Activated CD4-positive, alpha-beta T cell treated with anti-CD3 and anti-CD28 coated beads for 36 hours (primary cell): ENCODE results near the gene LTK. TPM values are rescaled to one million over a fixed set of nuclear protein-coding genes. Genes with fewer than 3 reads are reported as not detected.
"Not testable (repeated sequence)": the region's sequence is repeated elsewhere in the genome, so short reads cannot be mapped to it uniquely, and the experiment has no call there.

ENCODE experiments used
- ATAC-seq: fragments of 200-7000 bp; cut with Tn5 transposase; one replicate; pipeline ENCODE4 v1.10.0; 2021; ENCODE audit warnings: mild to moderate bottlenecking, moderate library complexity
- CTCF ChIA-PET: fragments of 350-600 bp; sonication (Branson Sonifier 250); formaldehyde crosslinking; loops from one replicate; lab custom pipeline; 2021; ENCODE audit warnings: antibody characterized with exemption; lab: Charles Lee
- POLR2A ChIA-PET: fragments of 350-600 bp; sonication (Branson Sonifier 250); formaldehyde crosslinking; loops from one replicate; lab custom pipeline; 2021; ENCODE audit warnings: antibody characterized with exemption, inconsistent platforms; lab: Charles Lee
- DNase-seq: peaks from one replicate; pipeline ENCODE4 v3.0.0-alpha.2; 2020
- H3K27ac Mint-ChIP-seq: one replicate; pipeline ENCODE4 v1.8.0; 2021; ENCODE audit warnings: mixed read lengths
- H3K27me3 Mint-ChIP-seq: one replicate; pipeline ENCODE4 v1.8.0; 2021; ENCODE audit warnings: mixed read lengths
- H3K36me3 Mint-ChIP-seq: one replicate; pipeline ENCODE4 v1.8.0; 2021; ENCODE audit warnings: low read depth, mixed read lengths
- H3K4me1 Mint-ChIP-seq: one replicate; pipeline ENCODE4 v1.8.0; 2021; ENCODE audit warnings: mixed read lengths
- H3K4me3 Mint-ChIP-seq: one replicate; pipeline ENCODE4 v1.8.0; 2021; ENCODE audit warnings: mild to moderate bottlenecking, moderate library complexity, mixed read lengths
- H3K9me3 Mint-ChIP-seq: one replicate; pipeline ENCODE4 v1.8.0; 2021; ENCODE audit warnings: low read depth, mixed read lengths
- intact Hi-C, 2 experiments: fragments of 100-400 bp; cut with DNase I in 1 of 2; cut with micrococcal nuclease in 1 of 2; formaldehyde crosslinking; loops; one replicate each; pipeline versions ENCODE4 v1.14.2 to v1.15.1; 2022 to 2024; cut with DNase I, micrococcal nuclease
- total RNA-seq, 2 experiments: library from RNA; stranded (reverse); gene quantifications; one replicate each; pipeline ENCODE4 v1.2.3, GENCODE V29; 2021

LTK gene
- total RNA-seq, 2 experiments from 2014 or later = 0.11 TPM; not detected in 1

DNA sequence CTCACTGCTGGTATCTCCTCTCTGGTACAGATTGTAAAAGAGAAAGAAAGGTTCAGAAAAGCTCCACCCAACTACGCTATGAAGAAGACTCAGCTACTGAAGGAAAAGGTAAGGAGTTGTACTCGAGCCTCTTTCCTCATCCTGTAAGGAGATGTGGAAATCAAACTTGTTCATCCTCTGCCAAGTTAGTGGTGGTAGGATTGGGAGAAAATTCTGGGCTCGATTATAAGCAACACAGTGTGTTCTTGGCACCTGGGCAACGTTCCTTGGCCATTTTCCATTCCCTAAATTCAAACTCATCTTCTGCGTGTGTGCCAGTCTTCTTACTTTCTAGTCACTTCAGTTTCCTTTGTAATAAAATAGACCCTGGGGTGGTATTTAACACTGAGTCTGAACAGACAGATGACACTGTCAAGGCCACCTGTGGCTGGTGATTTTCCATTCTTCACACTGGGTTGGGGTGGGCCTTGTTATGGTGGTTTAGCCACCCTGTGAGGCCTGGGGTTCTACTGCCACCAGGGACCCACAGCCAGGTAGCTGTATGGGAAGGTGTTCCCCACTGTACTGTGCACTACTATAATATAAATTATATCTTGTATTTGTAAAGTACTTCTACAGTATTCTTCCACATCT lies 37.1 kb downstream of the LTK start:
- Mint-ChIP-seq H3K4me3 (no peak overlapping the region), H3K9me3 (no peaks in the 10 kb centered on the region), H3K27ac (peak overlapping the region; percentile 87), H3K4me1 (peaks cover 6% of the 10 kb centered on the region), H3K27me3 (no peaks in the 10 kb centered on the region), H3K36me3 (peaks cover 44% of the 10 kb centered on the region)
- CTCF ChIA-PET = interaction anchor here (0.7 to 2.8 kb wide), 2 partner anchors 10 to 574 kb away, joined by 3 to 20 read pairs; no protein-coding TSS in a partner anchor
- POLR2A ChIA-PET = interaction anchor here (0.6 kb wide), 1 partner anchor 17 kb away, joined by 3 read pairs; the partner anchor contains the start of gene ITPKA
- intact Hi-C loops = no loop called here
- DNase-seq = no peak
- ATAC-seq = no peak

DNA sequence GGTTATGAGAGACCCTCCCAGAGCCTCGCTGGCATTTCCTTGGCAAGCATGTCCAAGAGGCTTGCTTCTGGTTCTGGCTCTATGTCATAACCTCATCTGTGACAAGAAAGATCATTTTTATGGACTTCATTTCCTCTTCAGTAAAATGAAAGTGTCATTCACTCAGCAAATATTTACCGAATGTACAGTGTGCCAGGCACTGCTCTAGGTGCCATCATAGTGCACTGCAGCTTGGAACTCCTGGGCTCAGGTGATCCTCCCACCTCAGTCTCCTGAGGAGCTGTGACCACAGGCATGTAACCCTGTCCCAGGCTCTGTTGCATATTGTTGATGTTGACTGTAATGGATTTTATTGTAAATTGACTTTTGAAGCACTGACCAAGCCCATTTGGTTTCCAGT lies 38.7 kb downstream of the LTK start:
- no peaks in the 10 kb centered on the region for H3K27me3 Mint-ChIP-seq
- intact Hi-C loops = no loop called here
- H3K9me3 Mint-ChIP-seq = no peaks in the 10 kb centered on the region
- no peak overlapping the region for H3K4me3 Mint-ChIP-seq
- ChIA-PET CTCF (interaction anchor here (2.8 kb wide), 1 partner anchor 9 kb away, joined by 20 read pairs; no protein-coding TSS in a partner anchor), POLR2A (no interaction called here)
- DNase-seq (no peak), ATAC-seq (no peak)
- H3K36me3 Mint-ChIP-seq = peaks cover 35% of the 10 kb centered on the region
- peaks cover 6% of the 10 kb centered on the region for H3K4me1 Mint-ChIP-seq
- no peak overlapping the region for H3K27ac Mint-ChIP-seq

DNA sequence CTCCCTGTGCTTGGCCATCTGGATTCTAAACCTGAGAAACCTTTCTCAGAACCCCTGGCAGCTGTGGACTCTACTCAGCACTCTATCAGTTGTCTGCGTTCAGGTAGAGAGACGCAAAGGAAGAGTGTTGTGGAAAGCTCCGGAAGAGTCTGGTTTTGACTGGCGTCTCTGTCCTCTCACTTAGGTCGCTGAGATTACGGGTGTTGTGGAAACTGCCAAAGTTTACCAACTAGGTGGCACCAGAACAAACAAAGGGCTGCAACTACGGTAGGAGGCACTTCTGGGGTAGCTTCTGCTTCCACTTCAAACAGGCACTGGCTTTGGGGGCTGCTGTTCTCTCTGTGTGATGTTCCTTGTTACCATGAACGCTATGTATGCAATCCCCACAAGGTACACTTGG lies 39.2 kb downstream of the LTK start:
- no peak for DNase-seq
- CTCF ChIA-PET = interaction anchor here (2.8 kb wide), 1 partner anchor 8 kb away, joined by 20 read pairs; no protein-coding TSS in a partner anchor
- peaks cover 40% of the 10 kb centered on the region for H3K36me3 Mint-ChIP-seq
- intact Hi-C loops = no loop called here
- H3K4me1 Mint-ChIP-seq = peaks cover 6% of the 10 kb centered on the region
- H3K27me3 Mint-ChIP-seq = no peaks in the 10 kb centered on the region
- H3K27ac Mint-ChIP-seq = no peak overlapping the region
- POLR2A ChIA-PET = no interaction called here
- ATAC-seq = no peak
- no peaks in the 10 kb centered on the region for H3K9me3 Mint-ChIP-seq
- no peak overlapping the region for H3K4me3 Mint-ChIP-seq

DNA sequence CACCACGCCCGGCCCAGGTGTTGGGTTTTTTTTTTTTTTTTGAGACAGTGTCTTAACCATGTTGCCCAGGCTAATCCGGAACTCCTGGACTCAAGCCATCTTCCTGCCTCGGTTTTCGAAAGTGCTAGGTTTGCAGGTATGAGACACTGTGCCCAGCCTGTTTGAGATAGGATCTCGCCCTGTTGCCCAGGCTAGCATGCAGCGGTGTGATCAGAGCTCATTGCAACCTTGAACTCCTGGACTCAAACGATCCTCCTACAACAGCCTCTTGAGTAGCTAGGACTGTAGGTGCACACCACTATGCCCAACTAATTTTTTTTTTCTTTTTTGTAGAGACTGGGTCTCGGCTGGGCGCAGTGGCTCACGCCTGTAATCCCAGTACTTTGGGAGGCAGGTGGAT lies 40.2 kb downstream of the LTK start:
- peaks cover 35% of the 10 kb centered on the region for H3K36me3 Mint-ChIP-seq
- H3K4me3 Mint-ChIP-seq = no peak overlapping the region
- POLR2A ChIA-PET = no interaction called here
- no peak for DNase-seq
- CTCF ChIA-PET = no interaction called here
- H3K27me3 Mint-ChIP-seq = no peaks in the 10 kb centered on the region
- intact Hi-C loops = no loop called here
- no peaks in the 10 kb centered on the region for H3K9me3 Mint-ChIP-seq
- no peak for ATAC-seq
- H3K27ac Mint-ChIP-seq = no peak overlapping the region
- H3K4me1 Mint-ChIP-seq = peaks cover 6% of the 10 kb centered on the region

DNA sequence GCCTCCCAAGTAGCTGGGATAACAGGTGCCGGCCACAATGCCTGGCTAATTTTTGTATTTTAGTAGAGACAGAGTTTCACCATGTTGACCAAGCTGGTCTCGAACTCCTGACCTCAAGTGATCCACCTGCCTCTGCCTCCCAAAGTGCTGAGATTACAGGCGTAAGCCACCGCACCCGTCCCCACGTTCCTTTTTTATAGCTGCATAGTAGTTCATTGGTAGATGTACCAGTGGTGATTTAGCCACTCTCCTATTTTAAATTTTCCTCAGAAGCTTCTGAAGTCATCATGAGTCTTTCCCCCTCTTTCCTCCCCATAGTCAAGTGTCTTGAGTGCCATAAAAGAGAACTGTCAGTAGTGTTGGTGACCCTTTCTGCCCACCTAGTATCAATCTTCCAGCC lies 44.0 kb downstream of the LTK start:
- H3K9me3 Mint-ChIP-seq, H3K4me3 Mint-ChIP-seq, ATAC-seq, DNase-seq, H3K27ac Mint-ChIP-seq, H3K4me1 Mint-ChIP-seq, H3K27me3 Mint-ChIP-seq, POLR2A ChIA-PET: not testable (repeated sequence)
- CTCF ChIA-PET = interaction anchor here (0.5 to 1.6 kb wide), 6 partner anchors 10 to 341 kb away, joined by 3 to 6 read pairs (median 3); no protein-coding TSS in a partner anchor
- H3K36me3 Mint-ChIP-seq = peaks cover 28% of the 10 kb centered on the region
- intact Hi-C loops = loop anchor here (5.0 to 10.0 kb wide), 4 partner anchors 33 to 115 kb away; partner anchors contain the start of gene TYRO3 (in 2 of the 2)

DNA sequence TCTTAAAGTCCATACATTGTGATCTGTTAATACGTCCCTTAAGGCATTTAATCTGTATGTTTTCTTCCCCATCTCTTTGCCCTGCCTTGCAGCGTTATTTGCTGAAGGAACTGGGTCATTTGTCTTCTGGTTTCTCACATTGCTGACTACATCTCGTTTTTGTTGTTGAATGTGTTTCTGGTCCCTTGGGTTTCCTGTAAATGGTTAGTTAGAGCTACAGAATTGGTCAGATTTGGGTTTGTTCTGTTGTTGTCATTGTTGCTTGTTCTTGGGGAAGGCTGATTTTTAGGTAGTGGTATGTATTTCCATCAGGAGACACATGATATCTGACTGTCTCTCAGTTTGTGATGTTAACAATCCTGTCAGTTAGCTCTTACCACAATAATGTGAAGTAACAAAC lies 46.9 kb downstream of the LTK start:
- POLR2A ChIA-PET = no interaction called here
- Mint-ChIP-seq H3K9me3 (no peaks in the 10 kb centered on the region), H3K4me1 (no peaks in the 10 kb centered on the region), H3K27ac (no peak overlapping the region), H3K36me3 (peaks cover 27% of the 10 kb centered on the region), H3K27me3 (no peaks in the 10 kb centered on the region), H3K4me3 (no peak overlapping the region)
- no peak for DNase-seq
- CTCF ChIA-PET = interaction anchor here (0.5 to 5.2 kb wide), 34 partner anchors 9 to 438 kb away, joined by 3 to 33 read pairs (median 6); partner anchors contain the start of genes ITPKA, LTK and RPAP1
- intact Hi-C loops = loop anchor here (1.0 to 10.0 kb wide), 6 partner anchors 36 to 345 kb away; partner anchors contain the start of gene TYRO3 (in 2 of the 2)
- no peak for ATAC-seq

DNA sequence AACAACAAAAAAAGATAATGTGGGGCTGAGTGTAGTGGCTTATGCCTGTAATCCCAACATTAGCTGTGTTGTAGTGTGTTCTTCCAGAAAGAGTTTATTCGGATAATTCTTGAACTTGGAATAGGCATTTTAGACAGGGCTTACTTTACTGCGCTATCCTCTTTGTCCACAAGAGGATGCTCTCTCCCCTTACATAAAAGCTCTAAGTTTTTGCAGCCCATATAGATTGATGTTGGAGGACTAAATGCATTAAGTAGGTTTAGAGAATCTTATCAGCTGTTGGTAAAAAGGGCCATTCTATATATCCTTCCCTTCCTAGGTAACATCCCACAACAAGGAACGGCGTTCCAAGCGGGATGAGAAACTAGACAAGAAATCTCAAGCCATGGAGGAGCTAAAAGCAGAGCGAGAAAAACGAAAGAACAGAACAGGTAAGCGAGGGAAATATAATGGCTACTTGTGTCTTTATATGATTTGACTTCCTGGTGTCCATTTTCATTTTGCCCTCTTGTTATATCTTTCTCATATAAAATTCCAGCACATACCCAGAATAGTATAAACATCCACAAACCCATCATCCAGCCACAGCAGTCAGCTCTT lies 47.7 kb downstream of the LTK start:
- Mint-ChIP-seq H3K4me1 (no peaks in the 10 kb centered on the region), H3K36me3 (peaks cover 23% of the 10 kb centered on the region), H3K9me3 (no peaks in the 10 kb centered on the region), H3K4me3 (no peak overlapping the region), H3K27me3 (no peaks in the 10 kb centered on the region), H3K27ac (no peak overlapping the region)
- CTCF ChIA-PET = interaction anchor here (0.6 to 5.2 kb wide), 49 partner anchors 9 to 439 kb away, joined by 3 to 33 read pairs (median 5); partner anchors contain the start of genes CHP1, ITPKA, LTK and MAPKBP1
- ATAC-seq (peak; percentile 81), DNase-seq (peak; percentile 34)
- intact Hi-C loops = loop anchor here (1.0 to 10.0 kb wide), 6 partner anchors 36 to 345 kb away; partner anchors contain the start of gene TYRO3 (in 2 of the 2)
- POLR2A ChIA-PET = interaction anchor here (0.6 kb wide), 2 partner anchors 48 to 366 kb away, joined by 3 read pairs; no protein-coding TSS in a partner anchor

DNA sequence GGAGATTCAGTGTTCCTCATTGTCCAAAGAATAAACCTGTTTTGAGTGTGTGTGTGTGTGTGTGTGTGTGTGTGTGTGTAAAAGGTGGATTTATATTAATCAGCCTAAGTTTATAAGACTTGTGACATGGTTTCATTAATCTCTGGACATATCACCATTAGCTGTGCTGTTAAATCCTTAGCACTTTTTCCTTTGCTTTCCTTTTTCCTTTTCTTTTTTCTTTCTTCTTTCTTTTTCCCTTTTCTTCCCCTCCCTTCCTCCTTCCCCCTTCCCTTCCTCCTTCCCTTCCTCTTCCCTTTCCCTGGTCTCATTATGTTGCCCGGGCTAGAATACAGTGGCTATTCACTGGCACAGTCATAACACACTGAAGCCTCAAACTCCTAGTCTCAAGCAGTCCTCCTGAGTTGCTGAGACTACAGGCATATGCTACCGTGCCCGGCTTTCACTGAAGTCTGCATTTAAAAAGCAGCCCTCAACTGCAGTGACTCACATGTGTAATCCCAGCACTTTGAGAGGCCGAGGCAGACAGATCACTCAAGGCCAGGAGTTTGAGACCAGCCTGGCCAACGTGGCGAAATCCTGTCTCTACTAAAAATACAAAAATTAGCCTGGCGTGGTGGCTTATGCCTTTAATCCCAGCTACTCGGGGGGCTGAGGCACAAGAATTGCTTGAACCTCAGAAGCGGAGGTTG lies 48.6 kb downstream of the LTK start:
- no peak overlapping the region for H3K4me3 Mint-ChIP-seq
- POLR2A ChIA-PET = interaction anchor here (0.6 kb wide), 1 partner anchor 367 kb away, joined by 3 read pairs; no protein-coding TSS in a partner anchor
- no peaks in the 10 kb centered on the region for H3K27me3 Mint-ChIP-seq
- H3K36me3 Mint-ChIP-seq = peaks cover 20% of the 10 kb centered on the region
- H3K9me3 Mint-ChIP-seq = no peaks in the 10 kb centered on the region
- H3K4me1 Mint-ChIP-seq = no peaks in the 10 kb centered on the region
- ATAC-seq (no peak), DNase-seq (no peak)
- no peak overlapping the region for H3K27ac Mint-ChIP-seq
- intact Hi-C loops = loop anchor here (5.0 to 10.0 kb wide), 4 partner anchors 37 to 120 kb away; partner anchors contain the start of gene TYRO3 (in 2 of the 2)
- CTCF ChIA-PET = interaction anchor here (0.6 to 5.2 kb wide), 40 partner anchors 9 to 440 kb away, joined by 3 to 33 read pairs (median 5); partner anchors contain the start of genes CHP1, ITPKA, LTK and MAPKBP1

DNA sequence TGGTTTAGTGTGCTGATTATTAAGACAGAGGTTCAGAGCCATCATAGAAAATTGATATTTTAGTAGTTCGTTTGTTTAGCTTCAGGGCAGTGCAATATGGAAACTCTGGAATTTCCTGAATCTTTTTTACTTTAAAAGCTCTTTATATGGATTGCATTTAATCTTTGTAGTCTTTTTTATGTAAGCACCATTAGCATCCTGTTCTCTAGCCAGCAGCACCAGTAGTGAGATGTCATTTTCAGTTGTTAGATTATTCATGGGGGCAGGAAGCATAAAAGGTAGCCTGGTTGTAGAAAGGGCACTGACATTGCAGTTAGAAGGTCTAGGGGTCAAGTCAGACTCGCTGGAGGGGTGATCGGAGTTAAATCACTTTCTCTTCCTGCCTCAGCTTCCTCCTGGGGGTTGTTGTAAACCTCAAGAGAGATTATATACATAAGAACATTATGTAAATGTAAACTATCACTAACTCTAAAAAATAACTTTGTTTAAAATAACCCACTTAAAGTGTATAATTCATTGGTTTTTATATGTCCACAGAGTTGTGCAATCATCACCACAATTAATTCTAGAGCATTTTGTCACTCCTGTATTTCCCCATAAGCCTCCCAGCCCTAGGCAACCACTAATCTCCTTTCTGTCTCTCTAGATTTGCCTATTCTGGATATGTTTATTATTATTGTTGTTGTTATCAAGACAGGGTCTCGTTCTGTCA lies 51.4 kb downstream of the LTK start:
- ChIA-PET POLR2A (no interaction called here), CTCF (interaction anchor here (0.6 to 0.7 kb wide), 2 partner anchors 61 to 1377 kb away, joined by 3 read pairs; no protein-coding TSS in a partner anchor)
- Mint-ChIP-seq H3K9me3 (no peaks in the 10 kb centered on the region), H3K36me3 (peaks cover 23% of the 10 kb centered on the region), H3K27ac (no peak overlapping the region), H3K4me1 (no peaks in the 10 kb centered on the region), H3K27me3 (no peaks in the 10 kb centered on the region), H3K4me3 (no peak overlapping the region)
- ATAC-seq = no peak
- intact Hi-C loops = loop anchor here (10.0 kb wide), 2 partner anchors 93 to 123 kb away; partner anchors contain the start of gene TYRO3 (in 1 of the 2)
- no peak for DNase-seq
